MCF 10A (cell line): ENCODE measurements around the gene TH. TPM values are rescaled to one million over a fixed set of nuclear protein-coding genes. Genes with fewer than 3 reads are reported as not detected.

Experiments
- BruUV-seq: library from RNA; stranded (reverse); fragments of 400-500 nt; replicated peaks from 2 replicates; lab custom pipeline; 2021; lab: Mats Ljungman, UMichigan
- CTCF ChIA-PET: fragments of 300-600 bp; sonication (Branson Sonifier 250); formaldehyde crosslinking; extraction: SDS; loops from one replicate; lab custom pipeline; 2021; ENCODE audit warnings: antibody characterized with exemption, inconsistent platforms; lab: Yijun Ruan, JAX
- POLR2A ChIA-PET: fragments of 300-600, 350-650 bp; sonication (Branson Sonifier 250); formaldehyde crosslinking; extraction: SDS; loops from one replicate; lab custom pipeline; 2020; ENCODE audit warnings: antibody characterized with exemption, inconsistent platforms; lab: Yijun Ruan, JAX
- DNase-seq: peaks from one replicate; pipeline ENCODE4 v3.0.0-alpha.2; 2018; ENCODE audit not compliant: unreplicated experiment
- H3K27ac Mint-ChIP-seq: one replicate; pipeline ENCODE4 v1.8.0; 2022; ENCODE audit warnings: mild to moderate bottlenecking, low read depth, mixed read lengths; ENCODE audit not compliant: unreplicated experiment
- H3K27me3 Mint-ChIP-seq: one replicate; pipeline ENCODE4 v1.8.0; 2022; ENCODE audit warnings: mixed read lengths; ENCODE audit not compliant: insufficient read depth, unreplicated experiment
- H3K36me3 Mint-ChIP-seq: one replicate; pipeline ENCODE4 v1.8.0; 2022; ENCODE audit warnings: mild to moderate bottlenecking, moderate library complexity, mixed read lengths; ENCODE audit not compliant: insufficient read depth, unreplicated experiment
- H3K4me1 Mint-ChIP-seq: one replicate; pipeline ENCODE4 v1.8.0; 2022; ENCODE audit warnings: mixed read lengths; ENCODE audit not compliant: insufficient read depth, unreplicated experiment
- H3K4me3 Mint-ChIP-seq: one replicate; pipeline ENCODE4 v1.8.0; 2022; ENCODE audit warnings: mild to moderate bottlenecking, moderate library complexity, mixed read lengths; ENCODE audit not compliant: unreplicated experiment
- H3K9me3 Mint-ChIP-seq: one replicate; pipeline ENCODE4 v1.8.0; 2022; ENCODE audit warnings: mixed read lengths; ENCODE audit not compliant: unreplicated experiment
- CTCF ChIP-seq: fragments of 200-600 bp; IDR thresholded peaks from one replicate; pipeline ENCODE4 v1.8.0; 2022; ENCODE audit warnings: antibody characterized with exemption, mild to moderate bottlenecking; ENCODE audit not compliant: unreplicated experiment
- intact Hi-C: fragments of 100-400 bp; cut with micrococcal nuclease; formaldehyde crosslinking; loops from 2 replicates; pipeline ENCODE4 v1.14.1; 2022
- total RNA-seq: library from RNA; stranded (reverse); gene quantifications from 2 replicates; pipeline ENCODE4 v1.2.3, GENCODE V29; 2022

TH gene
- total RNA-seq, 1 experiment from 2014 or later, result 1.1 TPM

GRCh38 chr11:2153581-2154194 is 17.9 kb downstream of the TH start:
- H3K27me3 Mint-ChIP-seq, result peaks cover 23% of the 10 kb centered on the region
- no TSS peak for BruUV-seq
- DNase-seq, result no peak
- CTCF ChIA-PET, result interaction anchor here (0.6 to 13.8 kb wide), 15 partner anchors 9 to 556 kb away, joined by 3 to 541 read pairs (median 7); no protein-coding TSS in a partner anchor
- no peaks in the 10 kb centered on the region for H3K36me3 Mint-ChIP-seq
- no peak overlapping the region for H3K27ac Mint-ChIP-seq
- no peak for TF ChIP-seq CTCF
- no peaks in the 10 kb centered on the region for H3K4me1 Mint-ChIP-seq
- no peak overlapping the region for H3K4me3 Mint-ChIP-seq
- POLR2A ChIA-PET, result no interaction called here
- intact Hi-C loops, result no loop called here
- H3K9me3 Mint-ChIP-seq, result no peaks in the 10 kb centered on the region

- BruUV-seq, result no TSS peak
Measured at GRCh38 chr11:2151500-2152257, 19.9 kb downstream of the TH start.

GRCh38 chr11:2149864-2150847 is 21.5 kb downstream of the TH start:
- CTCF ChIA-PET, result interaction anchor here (0.5 to 13.8 kb wide), 43 partner anchors 9 to 881 kb away, joined by 3 to 541 read pairs (median 5); no protein-coding TSS in a partner anchor
- POLR2A ChIA-PET, result interaction anchor here (0.8 kb wide), 1 partner anchor 196 kb away, joined by 3 read pairs; no protein-coding TSS in a partner anchor
- TF ChIP-seq CTCF, result peak; percentile 53
- BruUV-seq, result no TSS peak
- H3K4me1 Mint-ChIP-seq, result no peaks in the 10 kb centered on the region
- no peaks in the 10 kb centered on the region for H3K36me3 Mint-ChIP-seq
- DNase-seq, result peak; percentile 52
- no peak overlapping the region for H3K27ac Mint-ChIP-seq
- H3K4me3 Mint-ChIP-seq, result no peak overlapping the region
- H3K27me3 Mint-ChIP-seq, result peaks cover 59% of the 10 kb centered on the region
- no peaks in the 10 kb centered on the region for H3K9me3 Mint-ChIP-seq
- intact Hi-C loops, result loop anchor here (2.0 kb wide), 3 partner anchors 313 to 497 kb away; no protein-coding TSS in a partner anchor

More at GRCh38 chr11:2151500-2152257, 19.9 kb downstream of the TH start:
- intact Hi-C loops, result loop anchor here (1.0 to 2.0 kb wide), 4 partner anchors 269 to 499 kb away; no protein-coding TSS in a partner anchor
- H3K36me3 Mint-ChIP-seq, result no peaks in the 10 kb centered on the region
- peaks cover 43% of the 10 kb centered on the region for H3K27me3 Mint-ChIP-seq
- ChIA-PET CTCF (interaction anchor here (0.5 to 13.8 kb wide), 65 partner anchors 8 to 1085 kb away, joined by 3 to 541 read pairs (median 5); no protein-coding TSS in a partner anchor), POLR2A (interaction anchor here (0.6 to 1.5 kb wide), 6 partner anchors 60 to 570 kb away, joined by 3 to 8 read pairs (median 3); no protein-coding TSS in a partner anchor)
- H3K9me3 Mint-ChIP-seq, result no peaks in the 10 kb centered on the region
- peak; percentile 79 for TF ChIP-seq CTCF
- H3K27ac Mint-ChIP-seq, result no peak overlapping the region
- H3K4me3 Mint-ChIP-seq, result no peak overlapping the region
- no peaks in the 10 kb centered on the region for H3K4me1 Mint-ChIP-seq
- DNase-seq, result peak; percentile 78
